ENCODE data around the gene AGTPBP1. TPM values are rescaled to one million over a fixed set of nuclear protein-coding genes. Genes with fewer than 3 reads are reported as not detected.

Gene AGTPBP1
- total and polyA plus RNA-seq, 2 experiments from 2014 or later: 31.4 to 58.0 TPM

GRCh38 chr9:85653153-85653552 lies 88.6 kb downstream of the AGTPBP1 start:
- DNase-seq (ENCODE audit: low spot score) (no peak), ATAC-seq (no peak)
- Mint-ChIP-seq H3K36me3 (ENCODE audit: low read depth) (peaks cover 10% of the 10 kb centered on the region; the same call in 2 of the 3 replicates), H3K9me3 (no peaks in the 10 kb centered on the region), H3K4me1 (no peaks in the 10 kb centered on the region), H3K4me3 (no peak overlapping the region), H3K27ac (peak overlapping the region; percentile 19; the same call in 1 of the 2 replicates), H3K27me3 (ENCODE audit: insufficient read depth, low read depth, poor library complexity) (no peaks in the 10 kb centered on the region)
- no peak overlapping the region for H3K4me2 ChIP-seq
- no peaks in the 10 kb centered on the region for H4K20me1 ChIP-seq (replicated peaks; ENCODE audit: insufficient read depth)
- no peak for TF ChIP-seq REST (IDR thresholded peaks at IDR 0.05; ENCODE audit: unreplicated experiment)
- no peak for TF ChIP-seq ZNF331 (CRISPR knock-in tag; IDR thresholded peaks at IDR 0.05; ENCODE audit: low read depth)
- TF ChIP-seq EZH2phosphoT487 (IDR thresholded peaks at IDR 0.05; ENCODE audit: unreplicated experiment): no peak
- no peak for TF ChIP-seq CREB1 (CRISPR knock-in tag; IDR thresholded peaks at IDR 0.05; ENCODE audit: low read depth)
- no peak for TF ChIP-seq JUNB (IDR thresholded peaks at IDR 0.05; ENCODE audit: unreplicated experiment)
- TF ChIP-seq CTCF (conservative IDR thresholded peaks at IDR 0.05; ENCODE audit: low read depth in 2 of 2): no peak
- no peak for TF ChIP-seq ETS1 (IDR thresholded peaks at IDR 0.05)
- no peak for TF ChIP-seq ZNF462 (CRISPR knock-in tag; IDR thresholded peaks at IDR 0.05)
- no peak for TF ChIP-seq NANOG (IDR thresholded peaks at IDR 0.05; ENCODE audit: borderline replicate concordance)
- no peak for TF ChIP-seq POLR2AphosphoS5 (IDR thresholded peaks at IDR 0.05; ENCODE audit: low read depth)
- TF ChIP-seq STAT1 (IDR thresholded peaks at IDR 0.05; ENCODE audit: unreplicated experiment): no peak
- no peak for TF ChIP-seq ZNF114 (CRISPR knock-in tag; IDR thresholded peaks at IDR 0.05)
- TF ChIP-seq EZH2 (IDR thresholded peaks at IDR 0.05; ENCODE audit: low read depth, unreplicated experiment): no peak
- H3K4me1 ChIP-seq (ENCODE audit: insufficient read depth): no peaks in the 10 kb centered on the region
- H2AFZ ChIP-seq: no peak overlapping the region
- no peak overlapping the region for H3K27ac ChIP-seq (ENCODE audit: low read depth)
- H3K4me3 ChIP-seq: no peak overlapping the region
- H3K9me2 ChIP-seq (ENCODE audit: insufficient read depth): no peaks in the 10 kb centered on the region
- no peaks in the 10 kb centered on the region for H3F3A ChIP-seq (replicated peaks; ENCODE audit: low read depth)
- H3K36me3 ChIP-seq (ENCODE audit: insufficient read depth): no peaks in the 10 kb centered on the region; the same call in 1 of the 2 replicates
- no peaks in the 10 kb centered on the region for H3K79me2 ChIP-seq (replicated peaks; ENCODE audit: insufficient read depth)
- no peaks in the 10 kb centered on the region for H3K27me3 ChIP-seq (ENCODE audit: insufficient read depth)
